ENCODE data around the gene TEX2.

TEX2 gene

DNA sequence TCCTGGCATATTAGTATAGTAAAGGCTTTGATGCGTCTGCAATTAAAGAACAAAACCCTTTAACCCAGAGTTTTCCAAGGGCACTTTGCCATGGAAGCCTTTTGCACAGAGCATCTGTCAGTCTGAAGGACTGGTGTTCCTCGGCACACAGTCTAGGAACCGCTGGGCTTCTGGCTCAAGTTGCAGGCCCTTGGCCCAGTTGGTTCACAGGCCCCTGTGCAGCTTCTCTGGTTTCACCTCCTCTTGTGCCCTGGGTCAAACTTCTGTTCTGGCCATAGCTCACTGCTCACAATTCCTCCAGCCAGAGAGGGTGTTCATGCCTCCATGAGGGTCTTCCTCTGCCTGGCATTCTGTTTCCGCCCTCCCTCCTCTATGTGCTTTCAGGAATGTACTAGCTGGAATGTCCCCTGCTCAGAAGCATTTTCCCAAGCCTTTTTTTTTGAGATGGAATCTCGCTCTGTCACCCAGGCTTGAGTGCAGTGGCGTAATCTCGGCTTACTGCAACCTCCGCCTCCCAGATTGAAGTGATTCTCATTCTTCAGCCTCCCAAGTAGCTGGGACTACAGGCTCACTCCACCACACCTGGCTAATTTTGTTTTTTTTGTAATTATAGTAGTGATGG, 34.5 kb upstream of the TEX2 start:
- Histone ChIP-seq H3K36me3 (ENCODE audit: low read length) (no peaks in the 10 kb centered on the region), H2AFZ (ENCODE audit: low read depth, low read length, severe bottlenecking) (no peak overlapping the region), H3K9me2 (replicated peaks; ENCODE audit: insufficient read depth, low read length) (no peaks in the 10 kb centered on the region), H3K79me2 (ENCODE audit: insufficient read depth, low read length) (no peaks in the 10 kb centered on the region), H3K4me3 (ENCODE audit: insufficient read depth, low read length, poor library complexity, severe bottlenecking) (no peak overlapping the region), H3K9ac (ENCODE audit: low read length) (no peak overlapping the region), H3F3A (ENCODE audit: insufficient read depth) (no peaks in the 10 kb centered on the region), H3K4me2 (ENCODE audit: low read depth, low read length, poor library complexity, severe bottlenecking) (no peak overlapping the region), H4K20me1 (ENCODE audit: low read depth, low read length) (no peaks in the 10 kb centered on the region), H3K9me3 (ENCODE audit: insufficient read depth, low read length) (no peaks in the 10 kb centered on the region), H3K27me3 (ENCODE audit: low read length) (no peaks in the 10 kb centered on the region), H3K27ac (ENCODE audit: low read depth, low read length) (no peak overlapping the region)
- TF ChIP-seq, protein P1, sequence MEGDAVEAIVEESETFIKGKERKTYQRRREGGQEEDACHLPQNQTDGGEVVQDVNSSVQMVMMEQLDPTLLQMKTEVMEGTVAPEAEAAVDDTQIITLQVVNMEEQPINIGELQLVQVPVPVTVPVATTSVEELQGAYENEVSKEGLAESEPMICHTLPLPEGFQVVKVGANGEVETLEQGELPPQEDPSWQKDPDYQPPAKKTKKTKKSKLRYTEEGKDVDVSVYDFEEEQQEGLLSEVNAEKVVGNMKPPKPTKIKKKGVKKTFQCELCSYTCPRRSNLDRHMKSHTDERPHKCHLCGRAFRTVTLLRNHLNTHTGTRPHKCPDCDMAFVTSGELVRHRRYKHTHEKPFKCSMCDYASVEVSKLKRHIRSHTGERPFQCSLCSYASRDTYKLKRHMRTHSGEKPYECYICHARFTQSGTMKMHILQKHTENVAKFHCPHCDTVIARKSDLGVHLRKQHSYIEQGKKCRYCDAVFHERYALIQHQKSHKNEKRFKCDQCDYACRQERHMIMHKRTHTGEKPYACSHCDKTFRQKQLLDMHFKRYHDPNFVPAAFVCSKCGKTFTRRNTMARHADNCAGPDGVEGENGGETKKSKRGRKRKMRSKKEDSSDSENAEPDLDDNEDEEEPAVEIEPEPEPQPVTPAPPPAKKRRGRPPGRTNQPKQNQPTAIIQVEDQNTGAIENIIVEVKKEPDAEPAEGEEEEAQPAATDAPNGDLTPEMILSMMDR (IDR thresholded peaks at IDR 0.05; ENCODE audit: insufficient read depth, low read length, poor library complexity, severe bottlenecking): no peak
- TF ChIP-seq EZH2phosphoT487 (conservative IDR thresholded peaks at IDR 0.05; ENCODE audit: low read length): no peak

DNA sequence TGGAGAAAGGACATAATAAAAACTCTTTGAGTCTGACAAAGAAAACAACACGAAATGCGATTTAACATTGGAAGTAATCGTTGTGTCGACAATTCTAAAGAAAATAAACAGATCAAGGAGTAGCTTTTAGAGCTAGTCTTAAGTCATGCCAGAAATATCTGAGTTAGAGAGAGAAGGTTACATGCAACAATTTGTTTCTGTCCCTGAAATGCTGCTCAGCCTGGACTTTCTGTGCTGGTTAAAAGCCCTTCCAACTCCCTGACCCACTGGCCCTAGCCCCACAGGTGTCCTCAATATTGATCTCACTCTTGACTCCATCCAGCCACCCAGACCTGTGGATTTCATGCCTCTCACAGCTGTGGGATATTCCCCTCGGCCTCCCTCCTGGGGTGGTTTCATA, 33.2 kb upstream of the TEX2 start:
- Histone ChIP-seq H3F3A (ENCODE audit: insufficient read depth) (no peaks in the 10 kb centered on the region), H3K27me3 (ENCODE audit: low read length) (no peaks in the 10 kb centered on the region), H3K27ac (ENCODE audit: low read depth, low read length) (no peak overlapping the region), H4K20me1 (ENCODE audit: low read depth, low read length) (no peaks in the 10 kb centered on the region), H3K79me2 (ENCODE audit: insufficient read depth, low read length) (no peaks in the 10 kb centered on the region), H3K9me2 (replicated peaks; ENCODE audit: insufficient read depth, low read length) (no peaks in the 10 kb centered on the region), H3K9me3 (ENCODE audit: insufficient read depth, low read length) (peaks cover 5% of the 10 kb centered on the region; the same call in 1 of the 2 replicates), H3K4me2 (ENCODE audit: low read depth, low read length, poor library complexity, severe bottlenecking) (no peak overlapping the region), H2AFZ (ENCODE audit: low read depth, low read length, severe bottlenecking) (no peak overlapping the region), H3K4me3 (ENCODE audit: insufficient read depth, low read length, poor library complexity, severe bottlenecking) (no peak overlapping the region), H3K9ac (ENCODE audit: low read length) (no peak overlapping the region), H3K36me3 (ENCODE audit: low read length) (no peaks in the 10 kb centered on the region)
- TF ChIP-seq EZH2phosphoT487 (conservative IDR thresholded peaks at IDR 0.05; ENCODE audit: low read length): no peak
- TF ChIP-seq, protein P1 (IDR thresholded peaks at IDR 0.05; ENCODE audit: insufficient read depth, low read length, poor library complexity, severe bottlenecking): no peak

DNA sequence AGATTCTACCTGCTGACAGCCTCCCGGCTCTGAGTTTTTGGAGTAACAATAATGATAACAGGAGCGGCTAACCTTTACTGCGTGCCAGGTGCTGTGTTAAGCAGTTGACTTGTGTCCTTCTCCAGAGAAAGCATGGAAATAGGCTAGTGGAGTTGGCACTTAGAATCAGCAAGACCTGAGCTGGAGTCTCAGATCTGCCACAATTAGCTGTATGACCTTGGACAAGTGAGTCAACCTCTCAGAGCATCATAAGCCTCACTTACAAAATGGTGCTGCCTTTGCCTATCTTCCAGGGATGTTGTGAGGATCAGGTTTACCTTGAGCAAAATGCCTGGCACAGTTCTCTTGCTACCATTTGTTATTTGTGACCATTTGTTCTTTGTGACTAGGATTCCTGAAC, 32.1 kb upstream of the TEX2 start:
- H3K9ac ChIP-seq (ENCODE audit: low read length): no peak overlapping the region

More for the DNA sequence above, 32.1 kb upstream of the TEX2 start:
- Histone ChIP-seq H3K27ac (ENCODE audit: low read depth, low read length) (no peak overlapping the region), H3K36me3 (ENCODE audit: low read length) (no peaks in the 10 kb centered on the region), H3K4me3 (ENCODE audit: insufficient read depth, low read length, poor library complexity, severe bottlenecking) (no peak overlapping the region), H3K4me2 (ENCODE audit: low read depth, low read length, poor library complexity, severe bottlenecking) (no peak overlapping the region), H3F3A (ENCODE audit: insufficient read depth) (no peaks in the 10 kb centered on the region), H2AFZ (ENCODE audit: low read depth, low read length, severe bottlenecking) (no peak overlapping the region), H3K9me3 (ENCODE audit: insufficient read depth, low read length) (peaks cover 5% of the 10 kb centered on the region; the same call in 1 of the 2 replicates), H3K79me2 (ENCODE audit: insufficient read depth, low read length) (no peaks in the 10 kb centered on the region), H3K27me3 (ENCODE audit: low read length) (no peaks in the 10 kb centered on the region), H4K20me1 (ENCODE audit: low read depth, low read length) (no peaks in the 10 kb centered on the region), H3K9me2 (replicated peaks; ENCODE audit: insufficient read depth, low read length) (no peaks in the 10 kb centered on the region)
- TF ChIP-seq, protein P1 (IDR thresholded peaks at IDR 0.05; ENCODE audit: insufficient read depth, low read length, poor library complexity, severe bottlenecking): no peak
- TF ChIP-seq EZH2phosphoT487 (conservative IDR thresholded peaks at IDR 0.05; ENCODE audit: low read length): no peak

Measured in SU-DHL-6 (cell line).